GM18499 (cell line): ENCODE measurements around the gene UXS1.

Source experiments
- ATAC-seq: cut with Tn5 transposase; IDR thresholded peaks from one replicate; pipeline ENCODE4 v1.9.1; 2021; ENCODE audit warnings: moderate number of reproducible peaks; ENCODE audit not compliant: insufficient read depth, unreplicated experiment

The UXS1 gene

GRCh38 chr2:106113361-106113966 lies 80.6 kb downstream of the UXS1 start:
- no peak for ATAC-seq

GRCh38 chr2:106111882-106112571 lies 82.1 kb downstream of the UXS1 start:
- ATAC-seq: no peak

- no peak for ATAC-seq
Observed at GRCh38 chr2:106109675-106110424, 84.3 kb downstream of the UXS1 start.

GRCh38 chr2:106108791-106109190 lies 85.3 kb downstream of the UXS1 start:
- ATAC-seq: no peak

GRCh38 chr2:106108351-106108750 lies 85.8 kb downstream of the UXS1 start:
- ATAC-seq: no peak

- no peak for ATAC-seq
Observed at GRCh38 chr2:106107509-106108131, 86.5 kb downstream of the UXS1 start.

GRCh38 chr2:106106622-106107508 lies 87.2 kb downstream of the UXS1 start:
- no peak for ATAC-seq

- ATAC-seq: no peak
Observed at GRCh38 chr2:106105151-106105922, 88.8 kb downstream of the UXS1 start.

GRCh38 chr2:106104332-106105062 lies 89.6 kb downstream of the UXS1 start:
- no peak for ATAC-seq

GRCh38 chr2:106099691-106100090 lies 94.4 kb downstream of the UXS1 start:
- ATAC-seq: no peak

GRCh38 chr2:106098664-106099063 lies 95.4 kb downstream of the UXS1 start:
- ATAC-seq: no peak

GRCh38 chr2:106098081-106098480 lies 96.0 kb downstream of the UXS1 start:
- no peak for ATAC-seq

GRCh38 chr2:106097038-106098000 lies 96.8 kb downstream of the UXS1 start:
- no peak for ATAC-seq

- no peak for ATAC-seq
Observed at GRCh38 chr2:106096299-106097037, 97.6 kb downstream of the UXS1 start.

- ATAC-seq: no peak
Observed at GRCh38 chr2:106095478-106096298, 98.4 kb downstream of the UXS1 start.
